Gastrocnemius medialis (tissue), 4 donors: Measurements from ENCODE around the gene FIZ1.

Experiments used
- POLR2A ChIP-seq, 2 donors: fragments of 450-650 bp; IDR thresholded peaks; one replicate each; pipeline ENCODE4 v1.6.1; 2017; ENCODE audit warnings: antibody characterized with exemption in 2 of 2, mild to moderate bottlenecking in 2 of 2, moderate library complexity in 2 of 2
- TF ChIP-seq, protein P1 (sequence below), 5 experiments: fragments of 450-650 bp in 3 of 5; fragments of 200-600 bp in 2 of 5; sonication (generic) in 2 of 5; IDR thresholded peaks in 4 of 5; conservative IDR thresholded peaks in 1 of 5; 1 replicate in 4 of 5; 2 replicates in 1 of 5; pipeline ENCODE4 v1.5.1; 2016 to 2019; ENCODE audit warnings: antibody characterized with exemption in 5 of 5, mild to moderate bottlenecking in 3 of 5, moderate library complexity in 3 of 5

DNA sequence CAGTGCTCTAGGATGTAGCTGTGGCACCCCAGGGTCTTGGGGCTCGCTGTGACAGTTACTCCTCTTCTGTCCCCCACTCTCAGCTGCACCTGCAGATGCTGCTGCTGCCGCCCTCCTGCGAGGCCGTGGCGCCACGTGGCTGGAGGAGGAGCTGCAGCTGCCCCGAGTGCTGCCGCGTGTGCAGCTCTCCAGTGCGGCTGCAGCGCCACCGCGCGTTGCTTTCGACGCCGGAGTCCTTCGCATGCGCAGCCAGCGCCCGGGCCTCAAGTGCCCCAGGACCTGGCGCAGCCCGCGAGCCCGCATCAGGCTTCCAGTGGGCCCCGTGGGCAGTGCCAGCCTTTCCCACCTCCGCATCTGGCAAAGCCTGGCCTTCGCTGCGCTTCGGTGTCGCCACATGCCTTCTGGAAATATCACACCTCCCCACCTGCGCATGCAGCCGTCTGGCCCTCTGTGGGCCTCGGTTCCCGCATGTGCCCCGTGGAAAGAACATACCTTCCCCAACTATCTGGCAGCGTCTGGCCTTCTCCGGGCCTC, 40.8 kb upstream of the FIZ1 start:
- TF ChIP-seq, protein P1, sequence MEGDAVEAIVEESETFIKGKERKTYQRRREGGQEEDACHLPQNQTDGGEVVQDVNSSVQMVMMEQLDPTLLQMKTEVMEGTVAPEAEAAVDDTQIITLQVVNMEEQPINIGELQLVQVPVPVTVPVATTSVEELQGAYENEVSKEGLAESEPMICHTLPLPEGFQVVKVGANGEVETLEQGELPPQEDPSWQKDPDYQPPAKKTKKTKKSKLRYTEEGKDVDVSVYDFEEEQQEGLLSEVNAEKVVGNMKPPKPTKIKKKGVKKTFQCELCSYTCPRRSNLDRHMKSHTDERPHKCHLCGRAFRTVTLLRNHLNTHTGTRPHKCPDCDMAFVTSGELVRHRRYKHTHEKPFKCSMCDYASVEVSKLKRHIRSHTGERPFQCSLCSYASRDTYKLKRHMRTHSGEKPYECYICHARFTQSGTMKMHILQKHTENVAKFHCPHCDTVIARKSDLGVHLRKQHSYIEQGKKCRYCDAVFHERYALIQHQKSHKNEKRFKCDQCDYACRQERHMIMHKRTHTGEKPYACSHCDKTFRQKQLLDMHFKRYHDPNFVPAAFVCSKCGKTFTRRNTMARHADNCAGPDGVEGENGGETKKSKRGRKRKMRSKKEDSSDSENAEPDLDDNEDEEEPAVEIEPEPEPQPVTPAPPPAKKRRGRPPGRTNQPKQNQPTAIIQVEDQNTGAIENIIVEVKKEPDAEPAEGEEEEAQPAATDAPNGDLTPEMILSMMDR (IDR thresholded peaks at IDR 0.05 in 4 of 5, conservative IDR thresholded peaks at IDR 0.05 in 1 of 5): peak; percentile 50 to 70 (median 67)
- TF ChIP-seq POLR2A (IDR thresholded peaks at IDR 0.05): no peak
